ENCODE data around the gene NMU.
"Not testable (repeated sequence)": the region's sequence is repeated elsewhere in the genome, so short reads cannot be mapped to it uniquely, and the experiment has no call there.

NMU gene

DNA sequence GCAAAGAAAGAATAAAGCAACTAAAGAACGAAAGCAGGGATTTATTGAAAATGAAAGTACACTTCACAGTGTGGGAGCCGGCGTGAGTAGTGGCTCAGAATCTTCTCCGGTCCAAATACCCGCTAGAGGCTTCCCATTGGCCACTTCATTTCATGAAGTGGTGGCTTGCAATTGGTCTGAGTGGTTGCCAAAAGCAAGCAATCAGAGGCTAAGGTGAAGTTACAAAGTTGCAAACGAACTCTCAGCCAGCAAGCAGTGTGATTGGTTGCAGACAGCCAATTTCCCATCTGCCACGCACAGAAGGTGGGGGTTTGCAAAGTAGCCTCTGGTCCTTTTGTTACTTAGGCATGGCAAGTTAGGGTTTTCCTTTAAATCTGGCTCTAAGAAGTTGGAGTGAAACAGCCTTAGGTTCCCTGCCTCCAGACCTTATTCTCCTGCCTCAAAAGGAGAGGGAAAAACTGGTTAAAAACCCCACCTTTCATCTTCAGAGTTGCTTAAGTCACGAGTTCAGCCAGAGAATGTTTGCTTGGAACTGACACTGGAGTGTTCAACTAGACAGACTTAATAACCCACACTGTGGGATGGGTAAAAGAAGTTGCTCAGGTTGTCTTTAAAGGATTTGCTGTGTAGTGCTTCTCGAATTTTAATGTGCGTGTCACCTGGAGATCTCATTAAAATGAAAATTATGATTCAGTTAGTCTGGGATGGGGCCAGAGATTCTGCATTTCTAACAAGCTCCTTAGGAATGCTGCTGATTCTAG is 82.5 kb downstream of the NMU start:
- DNase-seq: no peak

DNA sequence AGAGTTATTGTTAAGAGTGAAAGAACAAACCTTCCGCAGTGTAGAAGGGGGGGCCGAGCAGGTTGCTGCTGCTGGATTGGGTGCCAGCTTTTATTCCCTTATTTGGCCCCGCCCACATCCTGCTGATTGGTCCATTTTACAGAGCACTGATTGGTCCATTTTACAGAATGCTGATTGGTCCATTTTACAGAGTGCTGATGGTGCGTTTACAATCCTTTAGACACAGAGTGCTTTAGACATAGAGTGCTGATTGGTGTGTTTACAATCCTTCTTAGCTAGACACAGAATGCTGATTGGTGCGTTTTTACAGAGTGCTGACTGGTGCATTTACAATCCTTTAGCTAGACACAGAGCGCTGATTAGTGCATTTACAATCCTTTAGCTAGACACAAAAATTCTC is 84.1 kb downstream of the NMU start:
- not testable (repeated sequence) for DNase-seq

- no peak for DNase-seq
Measured at GRCh38 chr4:55549888-55550287, 86.2 kb downstream of the NMU start.

DNA sequence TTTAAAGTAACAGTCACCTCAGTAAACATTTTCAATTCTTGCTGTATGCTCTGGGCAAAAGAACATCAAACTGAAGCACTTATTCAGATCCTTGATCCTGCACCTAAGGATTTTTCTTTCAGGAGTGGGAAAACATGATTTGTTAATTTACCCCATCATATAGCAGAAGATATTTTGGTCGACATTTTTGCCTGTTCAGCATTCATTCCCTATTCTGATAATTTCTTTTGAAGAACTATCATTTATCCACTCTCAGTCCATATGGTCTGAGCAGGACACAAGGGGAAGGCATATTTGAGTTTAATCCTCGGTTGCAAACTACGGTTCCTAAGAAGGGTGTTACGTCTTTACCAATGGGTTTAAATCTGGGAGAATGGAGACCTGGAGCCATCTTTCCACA is 88.2 kb downstream of the NMU start:
- DNase-seq: no peak

- no peak for DNase-seq
Measured at GRCh38 chr4:55547466-55547770, 88.7 kb downstream of the NMU start.

GRCh38 chr4:55546756-55547465 is 89.2 kb downstream of the NMU start, which contains the start of gene CLOCK:
TSS of gene CLOCK (minus strand) at chr4:55546909. CDS start at chr4:55482785, 64,124 bp downstream.
- DNase-seq: peak; percentile 52

DNA sequence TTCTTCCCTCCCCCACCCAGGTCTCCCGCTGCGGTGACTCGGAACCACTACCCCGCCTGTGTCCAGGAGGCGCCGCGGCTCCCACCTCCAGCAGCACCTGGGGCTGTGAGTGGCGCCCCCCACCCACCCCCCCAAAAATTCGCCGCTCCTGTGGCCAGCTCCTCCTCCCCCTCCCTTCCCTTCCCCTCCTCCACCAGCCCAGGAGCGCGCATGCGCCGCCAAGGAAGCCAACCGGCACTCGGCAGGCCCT is 89.7 kb downstream of the NMU start:
- no peak for DNase-seq

DNA sequence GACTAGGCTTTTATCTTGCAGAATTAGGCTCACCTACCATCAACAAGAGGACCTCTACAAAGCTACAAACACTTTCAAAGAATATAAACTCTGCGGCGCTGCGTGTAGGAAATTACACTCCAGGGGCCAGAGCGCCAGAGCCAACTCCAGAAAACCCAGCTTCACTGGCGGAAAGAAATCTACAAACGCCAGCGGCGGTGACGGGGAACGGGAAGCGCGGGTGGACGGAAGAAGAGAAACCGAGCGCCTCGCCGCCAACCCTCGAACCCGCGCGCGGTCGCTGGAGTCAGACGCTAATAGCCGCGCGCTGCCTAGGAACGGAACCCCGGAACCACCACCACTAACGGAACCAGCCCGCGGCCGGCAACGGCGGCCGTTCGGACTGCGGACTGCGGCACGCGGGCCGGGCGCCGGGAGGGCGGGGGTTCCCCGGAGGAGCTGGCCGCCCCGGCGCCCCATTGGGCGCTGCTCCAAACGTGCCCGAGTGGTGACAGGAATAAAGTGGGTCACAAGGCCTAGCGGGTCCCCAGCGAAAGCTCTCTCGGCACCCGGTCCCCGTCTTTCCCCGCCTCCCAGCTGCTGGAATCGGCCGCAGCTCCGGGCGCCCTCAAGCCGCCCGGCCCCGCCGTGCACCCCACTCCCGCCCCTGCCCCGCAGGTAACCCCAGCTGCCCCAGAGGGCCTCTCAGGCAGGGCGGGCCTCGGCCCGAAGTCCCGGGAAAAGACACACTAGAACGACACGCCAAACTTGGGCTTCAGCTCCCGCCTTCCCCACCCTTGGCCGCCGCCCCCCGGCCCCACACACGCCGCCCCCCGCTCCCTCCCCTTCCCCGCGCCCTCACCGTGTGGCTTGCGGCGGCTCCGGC is 90.2 kb downstream of the NMU start:
- peak; percentile 33 for DNase-seq
